T-helper 2 cell (primary cell): Measurements from ENCODE around the gene GABBR2.

ENCODE experiments used
- DNase-seq, 5 experiments: peaks; one replicate each; pipeline versions ENCODE4 v3.0.0 to v3.0.0-alpha.2; 2012 to 2022

GABBR2 gene

GRCh38 chr9:98427491-98427890, 281.2 kb downstream of the GABBR2 start:
- no peak for DNase-seq

GRCh38 chr9:98425079-98425478, 283.7 kb downstream of the GABBR2 start:
- DNase-seq, result no peak

GRCh38 chr9:98419260-98419603, 289.5 kb downstream of the GABBR2 start:
- DNase-seq, result no peak

GRCh38 chr9:98418578-98419259, 290.0 kb downstream of the GABBR2 start:
- DNase-seq, result no peak

- no peak for DNase-seq
Measured at GRCh38 chr9:98416294-98417248, 292.2 kb downstream of the GABBR2 start.

- no peak for DNase-seq
Measured at GRCh38 chr9:98415782-98416181, 293.0 kb downstream of the GABBR2 start.

GRCh38 chr9:98413084-98413483, 295.7 kb downstream of the GABBR2 start:
- no peak for DNase-seq

GRCh38 chr9:98412101-98412842, 296.5 kb downstream of the GABBR2 start:
- no peak for DNase-seq

GRCh38 chr9:98410185-98410697, 298.5 kb downstream of the GABBR2 start:
- no peak for DNase-seq

GRCh38 chr9:98409719-98410118, 299.0 kb downstream of the GABBR2 start:
- DNase-seq, result no peak

- no peak for DNase-seq
Measured at GRCh38 chr9:98406469-98406868, 302.3 kb downstream of the GABBR2 start.

GRCh38 chr9:98404237-98404636, 304.5 kb downstream of the GABBR2 start:
- no peak for DNase-seq

- no peak for DNase-seq
Measured at GRCh38 chr9:98403715-98404114, 305.0 kb downstream of the GABBR2 start.

GRCh38 chr9:98402019-98402840, 306.5 kb downstream of the GABBR2 start:
- DNase-seq, result no peak

GRCh38 chr9:98401140-98402018, 307.4 kb downstream of the GABBR2 start:
- no peak for DNase-seq

- no peak for DNase-seq
Measured at GRCh38 chr9:98399950-98400683, 308.6 kb downstream of the GABBR2 start.

- DNase-seq, result no peak
Measured at GRCh38 chr9:98396656-98397055, 312.1 kb downstream of the GABBR2 start.

GRCh38 chr9:98396236-98396635, 312.5 kb downstream of the GABBR2 start:
- DNase-seq, result no peak

- peak in 1 of 5 experiments; percentile 9 for DNase-seq
Measured at GRCh38 chr9:98391867-98392266, 316.9 kb downstream of the GABBR2 start.

GRCh38 chr9:98391406-98391805, 317.3 kb downstream of the GABBR2 start:
- no peak for DNase-seq
